OCI-LY3 (cell line): ENCODE data around the gene DSCAM.

Experiments
- CTCF ChIP-seq: fragments of 200-600, 300-600 bp; sonication (generic); IDR thresholded peaks from 2 replicates; pipeline ENCODE4 v1.5.1; 2014; ENCODE audit warnings: antibody characterized with exemption, low read length, low read depth
- EZH2phosphoT487 ChIP-seq: fragments of 200-600 bp; shearing (Covaris generic); IDR thresholded peaks from 2 replicates; pipeline ENCODE4 v1.6.1; 2018; ENCODE audit warnings: antibody characterized with exemption, mixed run types, low read depth

GRCh38 chr21:40796464-40796863, 50.5 kb downstream of the DSCAM start:
- TF ChIP-seq CTCF (no peak), EZH2phosphoT487 (no peak)
